Tibial nerve (tissue), 4 donors: ENCODE data around the gene NID2.
A peak's percentile ranks its signal among the peaks of the same experiment; 100 is the strongest.

Experiments
- EP300 ChIP-seq, 2 donors: sonication (generic); formaldehyde crosslinking; IDR thresholded peaks; one replicate each; pipeline ENCODE4 v1.6.1; 2017; ENCODE audit warnings: antibody characterized with exemption in 2 of 2, mild to moderate bottlenecking in 1 of 2
- POLR2A ChIP-seq, 2 donors: fragments of 450-650 bp; IDR thresholded peaks; one replicate each; pipeline ENCODE4 v1.6.1; 2017; ENCODE audit warnings: antibody characterized with exemption in 2 of 2, mild to moderate bottlenecking in 2 of 2, moderate library complexity in 2 of 2
- TF ChIP-seq, protein P1 (sequence below), 5 experiments: fragments of 200-600 bp in 3 of 5; fragments of 450-650 bp in 2 of 5; sonication (generic) in 3 of 5; IDR thresholded peaks; one replicate each; pipeline ENCODE4 v1.5.1; 2016 to 2019; ENCODE audit warnings: antibody characterized with exemption in 5 of 5, mild to moderate bottlenecking in 3 of 5, moderate library complexity in 2 of 5

DNA sequence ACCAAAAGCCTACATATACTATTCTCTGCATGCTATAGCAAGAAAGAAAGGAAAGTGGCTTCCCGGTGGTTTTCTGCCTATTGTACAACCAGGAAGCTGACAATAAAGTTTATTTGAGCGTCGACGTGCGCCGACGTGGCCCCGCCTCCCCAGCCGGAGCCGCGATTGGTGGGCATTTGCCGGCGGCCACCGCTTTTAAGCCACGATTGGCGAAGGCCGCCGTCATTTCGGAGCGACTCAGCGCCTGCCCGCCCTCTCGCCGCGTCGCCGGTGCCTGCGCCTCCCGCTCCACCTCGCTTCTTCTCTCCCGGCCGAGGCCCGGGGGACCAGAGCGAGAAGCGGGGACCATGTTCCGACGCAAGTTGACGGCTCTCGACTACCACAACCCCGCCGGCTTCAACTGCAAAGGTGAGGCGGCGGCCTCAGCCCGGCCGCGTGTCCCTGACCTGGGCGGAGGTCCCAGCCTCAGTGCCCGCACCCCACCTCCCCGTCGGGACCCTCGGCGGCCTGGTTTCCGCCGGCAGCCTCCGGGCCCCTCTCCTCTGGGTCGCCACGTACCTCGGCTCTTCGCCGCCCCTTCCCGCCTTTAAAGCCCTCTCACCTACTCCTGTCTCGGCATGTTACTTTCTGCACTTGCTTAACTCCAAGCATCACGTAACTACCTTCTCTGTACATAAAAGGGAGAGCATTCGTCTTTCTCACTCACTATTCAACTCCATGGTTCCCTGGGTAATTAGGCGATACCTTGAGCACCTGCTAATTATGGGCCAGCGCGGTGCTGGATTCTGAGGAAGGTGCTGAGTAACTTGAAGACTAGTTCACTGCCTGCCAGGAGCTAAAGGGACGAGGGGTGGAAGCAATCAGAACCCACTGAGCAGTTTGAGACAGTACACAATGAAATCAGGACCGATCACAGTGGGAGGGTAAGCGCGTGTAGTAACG lies 79.3 kb downstream of the NID2 start, which contains the start of gene RTRAF:
- TF ChIP-seq, protein P1, sequence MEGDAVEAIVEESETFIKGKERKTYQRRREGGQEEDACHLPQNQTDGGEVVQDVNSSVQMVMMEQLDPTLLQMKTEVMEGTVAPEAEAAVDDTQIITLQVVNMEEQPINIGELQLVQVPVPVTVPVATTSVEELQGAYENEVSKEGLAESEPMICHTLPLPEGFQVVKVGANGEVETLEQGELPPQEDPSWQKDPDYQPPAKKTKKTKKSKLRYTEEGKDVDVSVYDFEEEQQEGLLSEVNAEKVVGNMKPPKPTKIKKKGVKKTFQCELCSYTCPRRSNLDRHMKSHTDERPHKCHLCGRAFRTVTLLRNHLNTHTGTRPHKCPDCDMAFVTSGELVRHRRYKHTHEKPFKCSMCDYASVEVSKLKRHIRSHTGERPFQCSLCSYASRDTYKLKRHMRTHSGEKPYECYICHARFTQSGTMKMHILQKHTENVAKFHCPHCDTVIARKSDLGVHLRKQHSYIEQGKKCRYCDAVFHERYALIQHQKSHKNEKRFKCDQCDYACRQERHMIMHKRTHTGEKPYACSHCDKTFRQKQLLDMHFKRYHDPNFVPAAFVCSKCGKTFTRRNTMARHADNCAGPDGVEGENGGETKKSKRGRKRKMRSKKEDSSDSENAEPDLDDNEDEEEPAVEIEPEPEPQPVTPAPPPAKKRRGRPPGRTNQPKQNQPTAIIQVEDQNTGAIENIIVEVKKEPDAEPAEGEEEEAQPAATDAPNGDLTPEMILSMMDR (IDR thresholded peaks at IDR 0.05), result peak in 1 of 5 experiments; percentile 56
- TF ChIP-seq POLR2A (IDR thresholded peaks at IDR 0.05) (peak; percentile 65 to 87), EP300 (IDR thresholded peaks at IDR 0.05) (peak; percentile 86 to 94)
